Activated CD4-positive, alpha-beta T cell treated with anti-CD3 and anti-CD28 coated beads for 4 hours (primary cell): ENCODE results near the gene PARP11.

Experiments used
- DNase-seq, 2 donors: peaks; one replicate each; pipeline ENCODE4 v3.0.0-alpha.2; 2020

The PARP11 gene

GRCh38 chr12:3820122-3820521 is 53.1 kb downstream of the PARP11 start:
- no peak for DNase-seq

GRCh38 chr12:3816266-3816665 is 56.9 kb downstream of the PARP11 start:
- no peak for DNase-seq

- no peak for DNase-seq
These were observed 58.0 kb downstream of the PARP11 start for GRCh38 chr12:3815094-3815766.

- no peak for DNase-seq
These were observed 62.7 kb downstream of the PARP11 start for GRCh38 chr12:3810540-3810939.

GRCh38 chr12:3810016-3810370 is 63.2 kb downstream of the PARP11 start:
- DNase-seq, result no peak

DNA sequence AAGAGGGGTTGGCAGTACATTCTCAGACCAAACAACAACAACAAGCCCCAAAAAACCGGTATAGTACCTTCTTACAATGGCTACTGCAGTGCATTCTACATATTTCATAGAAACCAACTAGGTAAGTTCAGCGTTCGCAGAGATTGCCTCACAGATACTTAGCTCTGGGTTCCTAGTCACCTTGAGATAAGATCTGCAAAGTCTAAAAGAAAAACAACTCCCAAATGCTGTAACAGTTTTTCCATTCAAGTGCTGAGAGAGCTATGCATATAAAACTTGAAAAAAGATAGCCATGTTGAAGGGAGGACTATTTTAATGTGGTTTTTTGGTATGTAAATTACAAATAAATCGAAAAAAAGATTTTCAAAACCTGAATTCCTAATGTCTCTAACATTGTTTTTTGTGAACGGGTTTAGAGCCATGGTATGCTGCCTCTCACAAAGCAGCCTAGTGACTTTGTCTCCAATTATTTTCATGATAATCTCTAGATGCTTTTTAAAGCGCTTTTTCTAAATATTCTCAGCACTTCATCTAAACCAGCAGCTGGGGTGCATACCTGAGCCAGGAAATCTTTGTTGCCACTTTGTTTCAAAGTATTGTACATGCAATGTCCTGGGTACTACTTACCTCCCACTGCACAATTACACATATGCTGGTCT is 63.7 kb downstream of the PARP11 start:
- DNase-seq, result no peak

GRCh38 chr12:3805077-3805476 is 68.1 kb downstream of the PARP11 start:
- no peak for DNase-seq

DNA sequence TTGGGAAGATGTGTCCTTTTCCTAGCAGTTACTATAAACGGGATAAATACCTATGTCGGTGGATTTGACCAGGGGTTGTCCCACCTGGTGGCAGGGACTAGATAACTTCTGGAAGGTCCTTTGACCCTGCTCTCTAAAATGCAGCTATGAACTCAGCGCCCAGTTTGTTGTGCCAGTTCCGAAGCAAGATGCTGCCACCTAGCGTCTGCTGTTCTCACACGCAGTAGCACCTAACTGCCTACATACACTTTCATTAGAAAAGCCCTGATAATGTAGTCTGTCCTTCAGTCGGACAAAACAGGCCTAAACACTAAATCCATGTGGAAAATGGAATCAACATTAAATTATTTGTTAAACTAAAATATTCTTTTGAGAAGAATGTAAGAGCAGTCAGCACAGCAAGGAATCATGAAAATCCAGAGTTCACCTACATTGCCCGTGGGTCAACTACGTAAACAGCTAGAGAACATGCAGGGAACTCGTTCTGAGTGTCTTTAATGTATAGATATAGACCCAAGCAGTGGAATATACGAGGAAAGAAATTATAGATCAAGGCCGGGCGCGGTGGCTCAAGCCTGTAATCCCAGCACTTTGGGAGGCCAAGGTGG is 69.2 kb downstream of the PARP11 start:
- peak; percentile 67 to 79 for DNase-seq

DNA sequence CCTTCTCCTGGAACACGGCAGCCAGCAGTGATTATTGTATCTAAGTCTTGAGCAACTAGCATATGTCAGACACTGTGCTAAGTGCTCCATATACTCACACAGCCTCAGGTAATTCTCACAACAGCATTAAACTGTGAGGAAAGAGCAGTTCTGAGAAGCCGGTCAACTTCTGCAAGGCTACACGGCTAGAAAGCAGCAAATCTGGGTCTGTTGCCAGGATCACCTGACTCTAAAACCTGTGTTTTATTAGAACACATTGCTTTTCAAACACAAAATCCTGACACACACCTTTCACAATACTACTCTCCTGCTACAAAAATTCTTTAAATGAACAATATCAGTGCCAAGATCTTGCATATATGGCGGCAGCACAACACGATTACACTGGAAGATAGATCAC is 70.5 kb downstream of the PARP11 start:
- no peak for DNase-seq

DNA sequence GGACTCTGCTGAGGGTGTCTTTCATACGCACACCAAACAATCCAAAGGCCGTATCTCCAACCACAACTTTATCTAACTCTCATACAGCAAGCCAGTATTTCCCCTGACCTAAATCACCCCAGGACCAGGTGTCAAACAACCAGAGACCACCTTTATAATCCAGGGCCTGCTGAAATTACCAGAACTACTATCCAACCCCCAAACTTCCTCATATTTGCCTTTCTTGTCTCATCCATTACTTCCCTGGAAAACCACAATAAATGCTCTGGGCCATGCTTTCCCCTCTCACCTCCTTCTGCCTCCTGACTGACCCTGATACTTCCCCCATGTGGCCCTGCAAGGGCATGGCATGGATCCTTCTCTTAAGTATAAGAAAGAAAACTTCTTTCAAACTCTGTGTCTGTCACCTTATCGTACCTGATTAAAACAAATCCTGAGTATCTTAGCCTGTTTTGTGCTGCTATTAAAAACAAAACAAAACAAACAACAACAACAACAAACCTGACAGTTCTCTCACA is 75.6 kb downstream of the PARP11 start:
- no peak for DNase-seq

DNA sequence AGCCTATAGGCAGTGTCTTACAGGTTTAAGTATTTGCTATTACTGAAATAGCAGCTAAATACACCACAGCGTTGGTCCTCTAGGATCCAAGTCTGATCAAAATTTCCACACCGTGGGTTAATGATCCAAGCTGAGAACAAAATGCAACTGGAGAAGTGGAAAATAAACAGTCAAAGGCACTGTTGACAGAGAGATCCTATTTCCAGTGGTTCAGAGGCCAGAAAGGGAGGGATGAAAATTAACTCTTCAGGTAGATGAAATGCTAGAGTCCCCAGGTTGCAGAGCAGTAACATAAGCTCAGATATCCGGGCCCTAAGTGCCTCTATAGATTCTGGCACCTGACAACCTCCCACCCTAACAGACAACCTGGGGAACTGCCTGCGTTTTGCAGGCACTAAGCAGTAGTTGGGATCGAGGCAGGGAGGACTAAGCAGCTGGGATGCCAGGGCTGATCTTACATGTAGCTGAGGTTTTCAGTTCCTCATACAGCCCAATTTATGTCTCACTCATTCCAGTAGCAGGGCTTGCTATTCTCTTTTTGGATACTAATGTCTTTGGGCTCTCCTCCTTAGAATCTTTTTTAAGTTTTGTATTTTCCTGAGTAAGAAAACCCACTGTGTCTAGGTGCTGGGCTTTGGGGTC is 77.6 kb downstream of the PARP11 start:
- DNase-seq, result no peak

DNA sequence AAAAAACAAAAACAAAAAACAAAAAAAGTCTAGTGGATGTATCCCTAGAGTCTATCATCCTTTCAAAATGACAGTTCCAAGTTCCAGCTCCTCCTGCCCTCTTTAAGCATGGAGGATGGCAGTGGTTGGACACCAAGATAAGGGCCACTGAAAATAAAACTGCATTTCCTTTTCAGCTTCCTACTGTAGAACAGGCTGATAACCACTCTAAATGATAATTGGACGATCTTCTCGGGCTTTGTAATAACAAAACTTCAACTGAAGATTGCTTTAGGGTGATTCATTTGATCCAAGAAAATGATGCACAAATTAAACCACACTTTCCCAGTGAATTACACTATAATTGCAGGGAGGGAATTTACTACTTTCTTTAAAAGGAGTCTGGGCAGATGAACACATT is 78.1 kb downstream of the PARP11 start:
- no peak for DNase-seq

DNA sequence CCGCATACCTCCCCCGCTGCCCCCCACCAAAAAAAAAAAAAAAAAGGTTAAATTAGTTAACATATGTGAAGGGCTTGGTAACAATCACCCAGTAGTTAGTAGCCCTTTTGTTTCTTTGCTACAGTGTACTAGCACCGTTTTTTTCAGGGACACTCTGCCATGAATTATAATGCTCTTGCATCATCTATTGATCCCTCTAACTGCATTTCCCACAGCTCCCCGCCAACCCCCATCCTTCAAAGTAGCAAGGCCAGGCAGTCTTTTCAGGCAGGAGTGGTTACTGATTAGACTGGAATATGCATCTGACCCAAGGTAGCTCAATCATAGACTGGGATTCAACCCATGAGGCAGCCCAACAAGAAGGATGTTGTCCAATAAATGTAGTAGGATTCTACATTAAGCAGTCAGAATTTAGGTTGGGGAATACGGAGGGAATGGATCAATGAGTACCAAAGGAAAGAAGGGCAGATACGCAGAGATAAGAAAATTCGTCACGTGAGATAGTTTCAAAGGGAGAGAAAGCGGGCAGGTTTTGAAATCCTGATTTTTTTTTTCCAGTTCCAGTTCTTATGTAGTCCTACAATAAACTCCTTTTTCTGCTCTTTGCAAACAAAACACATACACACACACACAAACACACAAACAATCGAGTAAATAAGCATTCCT is 80.4 kb downstream of the PARP11 start:
- no peak for DNase-seq

- DNase-seq, result no peak
These were observed 81.8 kb downstream of the PARP11 start for GRCh38 chr12:3791256-3791874.

- DNase-seq, result no peak
These were observed 82.6 kb downstream of the PARP11 start for GRCh38 chr12:3790642-3791041.

- no peak for DNase-seq
These were observed 83.4 kb downstream of the PARP11 start for GRCh38 chr12:3789838-3790237.

GRCh38 chr12:3777206-3777809 is 95.9 kb downstream of the PARP11 start:
- DNase-seq, result peak in 1 of 2 donors; percentile 9

DNA sequence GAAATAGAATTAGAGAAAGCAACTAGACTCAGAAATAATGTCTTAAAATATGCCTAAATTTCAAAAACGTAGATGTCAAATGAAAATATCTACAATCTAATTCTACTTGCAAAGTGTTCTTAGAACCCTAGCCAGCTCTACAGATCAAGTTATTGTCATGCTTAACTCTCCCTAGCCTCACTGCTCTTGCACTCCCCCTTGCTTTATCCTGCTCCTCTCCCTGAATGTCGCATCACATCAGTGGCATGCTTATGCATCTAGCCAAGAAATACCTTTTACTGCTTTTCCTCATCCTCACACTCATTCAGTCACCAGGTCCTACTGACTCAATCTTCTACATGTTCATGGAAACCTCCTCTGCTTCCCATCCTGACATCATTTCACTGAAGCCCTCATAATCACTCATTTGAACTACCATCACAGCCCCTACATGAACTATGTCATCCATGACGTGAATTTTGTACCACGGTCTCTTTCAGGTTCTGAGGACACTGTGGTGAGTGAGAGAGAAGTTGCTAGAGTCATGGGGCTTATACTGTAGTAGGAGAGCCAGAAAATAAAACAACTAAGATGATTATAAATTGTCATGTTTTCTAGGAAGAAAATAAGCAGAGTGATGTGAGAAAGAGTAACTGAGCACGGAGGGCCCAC is 97.7 kb downstream of the PARP11 start:
- DNase-seq, result no peak

DNA sequence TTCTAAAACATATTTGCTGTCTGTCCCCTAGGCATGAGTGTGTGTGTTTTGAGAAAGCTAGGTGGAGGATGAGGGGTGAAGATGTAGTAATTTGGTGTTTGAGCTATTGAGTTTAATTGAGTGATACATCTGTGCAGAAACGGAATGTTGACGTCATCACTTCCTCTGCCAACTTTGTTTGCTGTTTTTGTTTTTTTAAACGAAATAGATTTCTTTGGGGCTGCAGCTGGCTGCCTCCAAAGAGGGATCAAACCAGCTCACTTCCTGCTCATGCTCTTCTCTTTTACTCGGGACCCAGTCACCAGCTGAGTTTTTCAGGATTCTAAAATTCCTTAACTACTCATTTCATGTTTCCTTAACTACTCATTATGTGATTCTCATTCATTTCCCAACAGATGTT is 100.8 kb downstream of the PARP11 start:
- no peak for DNase-seq

GRCh38 chr12:3771853-3772252 is 101.3 kb downstream of the PARP11 start:
- DNase-seq, result no peak

DNA sequence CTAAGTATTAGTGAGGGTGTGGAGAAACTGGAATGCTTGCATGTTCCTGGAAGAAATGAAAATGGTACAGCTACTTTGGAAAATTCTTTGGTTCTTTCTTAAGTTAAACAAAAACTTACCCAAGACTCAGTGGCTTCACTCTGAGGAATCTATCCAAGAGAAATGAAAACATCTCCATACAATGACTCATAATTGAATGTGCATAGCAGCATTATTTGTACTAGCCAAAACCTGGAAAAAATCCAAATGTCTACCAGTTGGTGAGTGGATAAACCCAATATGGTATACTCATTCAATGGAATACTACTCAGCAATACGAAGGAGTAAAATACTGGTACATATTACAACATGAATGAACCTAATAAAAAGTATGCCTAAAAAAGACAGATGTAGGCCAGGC is 102.3 kb downstream of the PARP11 start:
- DNase-seq, result no peak
